ENCODE data around the gene SMIM44. TPM values are rescaled to one million over a fixed set of nuclear protein-coding genes. Genes with fewer than 3 reads are reported as not detected.
A peak's percentile ranks its signal among the peaks of the same experiment; 100 is the strongest.
"Not testable (repeated sequence)": the region's sequence is repeated elsewhere in the genome, so short reads cannot be mapped to it uniquely, and the experiment has no call there.

SMIM44 gene
- polyA plus RNA-seq, 1 experiment, result not detected

DNA sequence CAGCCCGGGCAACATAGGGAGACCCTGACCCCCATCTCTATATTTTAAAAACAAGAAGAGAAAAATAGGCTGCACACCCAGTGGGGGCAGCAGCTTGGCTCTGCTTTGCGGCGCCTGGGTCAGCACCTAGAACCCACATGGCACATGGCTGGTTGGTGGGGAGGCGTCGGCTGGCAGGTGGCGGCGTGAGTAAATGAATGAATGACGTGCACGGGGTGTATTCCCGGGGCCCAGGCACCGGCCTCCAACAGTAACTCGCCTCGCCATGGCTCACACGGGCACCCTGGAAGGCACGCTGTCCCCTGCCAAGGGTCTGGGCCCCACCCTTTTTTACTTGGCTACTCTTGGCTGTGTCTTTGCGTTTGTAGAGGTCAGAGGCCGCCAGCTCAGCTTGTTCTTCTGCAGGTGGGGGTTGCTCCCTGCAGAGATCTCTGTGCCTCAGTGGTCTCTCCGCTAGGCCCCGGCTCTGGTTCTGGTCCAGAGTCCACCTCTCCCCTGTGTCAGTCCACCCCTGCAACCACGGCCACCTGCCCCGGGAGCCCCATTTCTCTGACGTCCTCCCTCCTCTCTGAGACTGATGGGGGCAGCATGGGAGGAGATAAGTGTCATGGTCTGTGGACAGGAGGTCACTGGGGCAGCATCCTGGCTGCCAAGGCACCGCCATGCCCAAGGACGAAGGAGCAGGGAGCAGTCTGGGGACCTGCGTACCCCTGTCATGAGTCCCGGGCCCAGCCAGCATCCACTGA is 28.4 kb upstream of the SMIM44 start:
- POLR2A ChIA-PET, result no interaction called here

DNA sequence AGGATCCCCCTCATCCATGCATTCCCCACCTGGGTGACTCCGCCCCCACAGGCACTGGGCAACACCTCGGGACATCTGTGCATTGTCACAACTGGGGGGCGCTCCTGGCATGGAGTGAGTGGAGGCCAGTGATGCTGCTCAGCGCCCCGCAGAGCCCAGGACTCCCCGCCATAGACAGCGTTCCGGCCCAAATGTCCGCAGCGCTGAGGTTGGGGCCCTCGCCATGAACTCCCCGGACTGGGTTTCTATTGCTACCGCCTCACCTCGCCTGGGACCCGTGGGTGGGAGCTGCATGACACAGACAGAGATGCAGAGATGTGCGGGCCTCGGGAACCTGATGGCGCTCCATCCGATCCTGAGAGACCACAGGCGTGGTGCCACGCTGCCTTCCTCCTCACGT is 27.5 kb upstream of the SMIM44 start:
- H3K4me3 ChIP-seq (ENCODE audit: low read depth, low read length), result no peak overlapping the region
- peaks cover 16% of the 10 kb centered on the region for H3K36me3 ChIP-seq (ENCODE audit: control insufficient read depth, insufficient read depth, low read length)
- no peaks in the 10 kb centered on the region for H3K27me3 ChIP-seq (ENCODE audit: control insufficient read depth, insufficient read depth, low read length)
- DNase-seq (ENCODE audit: low read depth), result no peak
- POLR2A ChIA-PET, result no interaction called here
- TF ChIP-seq, protein P1, sequence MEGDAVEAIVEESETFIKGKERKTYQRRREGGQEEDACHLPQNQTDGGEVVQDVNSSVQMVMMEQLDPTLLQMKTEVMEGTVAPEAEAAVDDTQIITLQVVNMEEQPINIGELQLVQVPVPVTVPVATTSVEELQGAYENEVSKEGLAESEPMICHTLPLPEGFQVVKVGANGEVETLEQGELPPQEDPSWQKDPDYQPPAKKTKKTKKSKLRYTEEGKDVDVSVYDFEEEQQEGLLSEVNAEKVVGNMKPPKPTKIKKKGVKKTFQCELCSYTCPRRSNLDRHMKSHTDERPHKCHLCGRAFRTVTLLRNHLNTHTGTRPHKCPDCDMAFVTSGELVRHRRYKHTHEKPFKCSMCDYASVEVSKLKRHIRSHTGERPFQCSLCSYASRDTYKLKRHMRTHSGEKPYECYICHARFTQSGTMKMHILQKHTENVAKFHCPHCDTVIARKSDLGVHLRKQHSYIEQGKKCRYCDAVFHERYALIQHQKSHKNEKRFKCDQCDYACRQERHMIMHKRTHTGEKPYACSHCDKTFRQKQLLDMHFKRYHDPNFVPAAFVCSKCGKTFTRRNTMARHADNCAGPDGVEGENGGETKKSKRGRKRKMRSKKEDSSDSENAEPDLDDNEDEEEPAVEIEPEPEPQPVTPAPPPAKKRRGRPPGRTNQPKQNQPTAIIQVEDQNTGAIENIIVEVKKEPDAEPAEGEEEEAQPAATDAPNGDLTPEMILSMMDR (IDR thresholded peaks at IDR 0.05; ENCODE audit: insufficient read depth, low read depth, low read length), result no peak
- CTCF ChIA-PET, result no interaction called here

More for the DNA sequence above, 28.4 kb upstream of the SMIM44 start:
- TF ChIP-seq, protein P1 (IDR thresholded peaks at IDR 0.05; ENCODE audit: insufficient read depth, low read depth, low read length), result no peak
- Histone ChIP-seq H3K36me3 (ENCODE audit: control insufficient read depth, insufficient read depth, low read length) (peaks cover 16% of the 10 kb centered on the region), H3K27me3 (ENCODE audit: control insufficient read depth, insufficient read depth, low read length) (no peaks in the 10 kb centered on the region), H3K4me3 (ENCODE audit: low read depth, low read length) (no peak overlapping the region)
- no peak for DNase-seq (ENCODE audit: low read depth)
- CTCF ChIA-PET, result no interaction called here

- TF ChIP-seq, protein P1 (IDR thresholded peaks at IDR 0.05; ENCODE audit: insufficient read depth, low read depth, low read length), result no peak
- ChIA-PET CTCF (no interaction called here), POLR2A (no interaction called here)
- no peak for DNase-seq (ENCODE audit: low read depth)
- no peak overlapping the region for H3K4me3 ChIP-seq (ENCODE audit: low read depth, low read length)
- H3K27me3 ChIP-seq (ENCODE audit: control insufficient read depth, insufficient read depth, low read length), result no peaks in the 10 kb centered on the region
- H3K36me3 ChIP-seq (ENCODE audit: control insufficient read depth, insufficient read depth, low read length), result peaks cover 14% of the 10 kb centered on the region
Measured at GRCh38 chr19:3509566-3509989, 26.3 kb upstream of the SMIM44 start.

DNA sequence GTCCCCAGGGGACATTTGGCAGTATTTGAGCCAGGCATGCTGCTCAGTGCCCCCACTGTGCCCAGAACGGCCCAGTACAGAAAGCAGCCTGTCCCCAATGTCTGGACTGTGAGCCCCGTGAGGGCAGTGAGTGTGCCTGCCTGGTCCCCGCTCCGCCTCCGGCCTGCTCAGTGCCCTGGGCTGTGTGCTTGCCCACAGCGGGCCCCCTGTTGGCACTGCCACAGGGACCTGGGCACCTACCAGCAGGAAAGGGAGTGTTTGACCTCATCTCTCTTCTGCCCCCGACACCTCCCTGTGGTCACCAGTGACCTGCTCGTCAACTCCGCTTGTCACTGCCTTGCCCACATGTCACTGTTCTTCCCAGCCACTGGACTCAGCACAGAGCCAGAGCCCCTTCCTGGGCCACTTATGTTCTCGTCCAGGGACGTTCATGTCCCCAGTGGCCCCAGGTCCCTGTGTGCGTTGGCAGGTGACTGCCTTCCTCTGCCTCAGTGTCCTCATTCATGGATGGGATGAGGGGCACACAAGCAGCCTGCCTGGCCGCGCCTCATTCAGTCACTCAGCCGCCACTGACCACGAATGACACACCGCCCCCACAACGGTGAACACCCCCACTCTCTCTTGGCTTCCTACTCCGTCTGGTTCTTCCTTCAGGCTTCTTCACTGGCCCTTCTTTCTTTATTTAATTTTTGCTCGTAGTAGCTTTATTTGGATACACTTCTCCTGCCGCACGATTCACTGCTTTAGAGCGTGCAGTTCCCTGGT is 25.7 kb upstream of the SMIM44 start:
- Histone ChIP-seq H3K36me3 (ENCODE audit: control insufficient read depth, insufficient read depth, low read length) (peaks cover 14% of the 10 kb centered on the region), H3K27me3 (ENCODE audit: control insufficient read depth, insufficient read depth, low read length) (no peaks in the 10 kb centered on the region), H3K4me3 (ENCODE audit: low read depth, low read length) (no peak overlapping the region)
- DNase-seq (ENCODE audit: low read depth), result no peak
- CTCF ChIA-PET, result no interaction called here
- POLR2A ChIA-PET, result no interaction called here
- TF ChIP-seq, protein P1 (IDR thresholded peaks at IDR 0.05; ENCODE audit: insufficient read depth, low read depth, low read length), result no peak

DNA sequence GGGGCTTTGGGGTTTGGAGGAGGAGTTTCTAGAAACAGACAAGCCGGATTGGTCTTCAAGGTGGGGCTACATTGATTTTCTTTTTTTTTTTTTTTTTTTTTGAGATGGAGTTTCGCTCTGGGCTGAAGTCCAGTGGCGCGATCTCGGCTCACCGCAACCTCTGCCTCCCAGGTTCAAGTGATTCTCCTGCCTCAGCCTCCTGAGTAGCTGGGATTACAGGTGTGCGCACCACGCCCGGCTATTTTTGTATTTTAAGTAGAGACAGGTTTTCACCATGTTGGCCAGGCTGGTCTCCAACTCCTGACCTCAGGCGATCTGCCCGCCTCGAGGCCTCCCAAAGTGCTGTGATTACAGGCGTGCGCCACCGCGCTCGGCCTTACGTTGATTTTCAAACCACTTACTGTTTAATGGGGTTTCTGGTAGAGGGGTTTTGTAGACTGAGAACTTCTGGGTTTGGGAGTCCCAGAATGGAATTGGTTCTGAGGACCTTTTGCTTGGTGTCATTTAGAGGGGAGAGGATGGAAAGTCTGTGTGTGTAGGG is 24.9 kb upstream of the SMIM44 start:
- Histone ChIP-seq H3K4me3 (ENCODE audit: low read depth, low read length) (peak overlapping the region; percentile 97; the same call in 1 of the 2 replicates), H3K36me3 (ENCODE audit: control insufficient read depth, insufficient read depth, low read length) (peaks cover 11% of the 10 kb centered on the region)
- POLR2A ChIA-PET; DNase-seq (ENCODE audit: low read depth); CTCF ChIA-PET; H3K27me3 ChIP-seq (ENCODE audit: control insufficient read depth, insufficient read depth, low read length): not testable (repeated sequence)

All from BJ (cell line).